Panc1 (cell line): Measurements from ENCODE around the gene BAX. TPM values are rescaled to one million over a fixed set of nuclear protein-coding genes. Genes with fewer than 3 reads are reported as not detected.

Experiments used
- ATAC-seq: fragments of 200-7000 bp; cut with Tn5 transposase; 2 replicates; pipeline ENCODE4 v1.9.1; 2020; ENCODE audit warnings: mild to moderate bottlenecking, moderate library complexity
- BruUV-seq: library from RNA; stranded (reverse); fragments of 400-500 nt; replicated peaks from 2 replicates; lab custom pipeline; 2021; lab: Mats Ljungman, UMichigan
- CTCF ChIA-PET: fragments of 300-600 bp; sonication (Branson Sonifier 250); formaldehyde crosslinking; loops from one replicate; lab custom pipeline; 2022; ENCODE audit warnings: antibody characterized with exemption; lab: Charles Lee
- POLR2A ChIA-PET: fragments of 300-600 bp; sonication (Branson Sonifier 250); formaldehyde crosslinking; loops from one replicate; lab custom pipeline; 2022; ENCODE audit warnings: antibody characterized with exemption; lab: Charles Lee
- DNase-seq: peaks from one replicate; pipeline ENCODE4 v3.0.0-alpha.2; 2010; ENCODE audit warnings: low read depth, low spot score
- H3K27ac ChIP-seq: 2 replicates; pipeline ENCODE4 v1.5.1; 2011; ENCODE audit warnings: mild to moderate bottlenecking, low read length, inconsistent platforms
- H3K27me3 ChIP-seq: fragments of 200-500 bp; sonication (Bioruptor generic); 2 replicates; pipeline ENCODE4 v1.6.0; 2014; ENCODE audit warnings: low read length, inconsistent platforms; ENCODE audit not compliant: control insufficient read depth, insufficient read depth
- H3K36me3 ChIP-seq: fragments of 200-500 bp; sonication (Bioruptor generic); 2 replicates; pipeline ENCODE4 v1.5.1; 2014; ENCODE audit warnings: inconsistent platforms, mild to moderate bottlenecking, low read length, moderate library complexity; ENCODE audit not compliant: control insufficient read depth, insufficient read depth
- H3K4me1 ChIP-seq: 2 replicates; pipeline ENCODE4 v1.5.1; 2011; ENCODE audit warnings: inconsistent platforms, mild to moderate bottlenecking, low read length, moderate library complexity; ENCODE audit not compliant: control insufficient read depth, insufficient read depth
- H3K4me3 ChIP-seq, 2 experiments: 2 replicates each; pipeline ENCODE4 v1.5.1; 2011 to 2012; ENCODE audit warnings: low read depth in 2 of 2, low read length in 2 of 2, mild to moderate bottlenecking in 2 of 2, inconsistent platforms in 1 of 2, moderate library complexity in 1 of 2
- H3K9me3 ChIP-seq: fragments of 200-500 bp; sonication (Bioruptor generic); 2 replicates; pipeline ENCODE4 v1.5.1; 2014; ENCODE audit warnings: low read depth, mild to moderate bottlenecking, inconsistent platforms, low read length, moderate library complexity; ENCODE audit not compliant: control insufficient read depth, insufficient read depth
- CTCF ChIP-seq: fragments of 450-650 bp; IDR thresholded peaks from 2 replicates; pipeline ENCODE4 v1.5.1; 2017; ENCODE audit warnings: mild to moderate bottlenecking
- POLR2AphosphoS5 ChIP-seq: IDR thresholded peaks from 2 replicates; pipeline ENCODE4 v1.6.1; 2012; ENCODE audit warnings: mild to moderate bottlenecking, low read depth, low read length, moderate library complexity
- REST ChIP-seq, 2 experiments: IDR thresholded peaks; 2 replicates each; pipeline ENCODE4 v1.6.1; 2011 to 2012; ENCODE audit warnings: low read depth in 2 of 2, control low read depth in 1 of 2, low read length in 1 of 2, mild to moderate bottlenecking in 1 of 2, moderate library complexity in 1 of 2; ENCODE audit not compliant: insufficient read depth in 1 of 2
- SIN3A ChIP-seq: IDR thresholded peaks from 2 replicates; pipeline ENCODE4 v1.6.1; 2012; ENCODE audit warnings: low read depth, mild to moderate bottlenecking, low read length, moderate library complexity, borderline replicate concordance; ENCODE audit not compliant: insufficient read depth
- TCF7L2 ChIP-seq: IDR thresholded peaks from 2 replicates; pipeline ENCODE4 v1.6.1; 2011; ENCODE audit warnings: mild to moderate bottlenecking, low read depth, low read length, inconsistent platforms
- in situ Hi-C: cut with HindIII; loops from 2 replicates; pipeline ENCODE4 v1.10.0; 2016; ENCODE audit warnings: low sequenced_read_pairs, low pct_unique_long_range_greater_than_20kb
- intact Hi-C: fragments of 100-400 bp; cut with micrococcal nuclease; formaldehyde crosslinking; loops from one replicate; pipeline ENCODE4 v1.10.0; 2022; ENCODE audit not compliant: unreplicated experiment
- total RNA-seq: library from RNA; stranded (reverse); gene quantifications from one replicate; pipeline ENCODE4 v1.2.1, GENCODE V29; 2021; ENCODE audit not compliant: unreplicated experiment

The BAX gene
- total RNA-seq, 1 experiment from 2014 or later, result 100 TPM

GRCh38 chr19:48990400-48990799 is 35.7 kb downstream of the BAX start:
- Histone ChIP-seq H3K4me1 (no peaks in the 10 kb centered on the region), H3K9me3 (no peaks in the 10 kb centered on the region), H3K4me3 (no peak overlapping the region), H3K27me3 (no peaks in the 10 kb centered on the region), H3K36me3 (peaks cover 8% of the 10 kb centered on the region; the same call in 1 of the 2 replicates), H3K27ac (no peak overlapping the region)
- in situ Hi-C loops, result no loop called here
- ChIA-PET POLR2A (no interaction called here), CTCF (no interaction called here)
- no TSS peak for BruUV-seq
- ATAC-seq (no peak), DNase-seq (no peak)
- no peak for TF ChIP-seq POLR2AphosphoS5
- no peak for TF ChIP-seq SIN3A
- TF ChIP-seq REST (IDR thresholded peaks at IDR 0.05; ENCODE audit: insufficient read depth in 1 of 2, low read depth in 2 of 2, low read length in 1 of 2), result no peak
- TF ChIP-seq CTCF, result no peak
- no peak for TF ChIP-seq TCF7L2
- intact Hi-C loops, result no loop called here

- in situ Hi-C loops, result no loop called here
- ChIA-PET POLR2A (no interaction called here), CTCF (no interaction called here)
- Histone ChIP-seq H3K4me1 (no peaks in the 10 kb centered on the region), H3K9me3 (no peaks in the 10 kb centered on the region), H3K36me3 (peaks cover 8% of the 10 kb centered on the region; the same call in 1 of the 2 replicates), H3K27ac (no peak overlapping the region), H3K27me3 (no peaks in the 10 kb centered on the region), H3K4me3 (no peak overlapping the region)
- TF ChIP-seq SIN3A (no peak), CTCF (no peak), REST (IDR thresholded peaks at IDR 0.05; ENCODE audit: insufficient read depth in 1 of 2, low read depth in 2 of 2, low read length in 1 of 2) (no peak), POLR2AphosphoS5 (no peak), TCF7L2 (no peak)
- intact Hi-C loops, result no loop called here
- BruUV-seq, result no TSS peak
- ATAC-seq (no peak), DNase-seq (no peak)
Observed at GRCh38 chr19:48991011-48991609, 36.4 kb downstream of the BAX start.
